ENCODE data around the gene ARHGAP19.
A peak's percentile ranks its signal among the peaks of the same experiment; 100 is the strongest.

Gene ARHGAP19

GRCh38 chr10:97228775-97229157, 63.7 kb downstream of the ARHGAP19 start:
- no peak for DNase-seq (ENCODE audit: low spot score)

- DNase-seq (ENCODE audit: low spot score), result no peak
These were observed 64.2 kb downstream of the ARHGAP19 start for GRCh38 chr10:97228130-97228774.

- DNase-seq (ENCODE audit: low spot score), result no peak
These were observed 66.0 kb downstream of the ARHGAP19 start for GRCh38 chr10:97226398-97226797.

GRCh38 chr10:97224483-97225435, 67.7 kb downstream of the ARHGAP19 start:
- DNase-seq (ENCODE audit: low spot score), result no peak

GRCh38 chr10:97222326-97222961, 70.0 kb downstream of the ARHGAP19 start:
- no peak for DNase-seq (ENCODE audit: low spot score)

- DNase-seq (ENCODE audit: low spot score), result no peak
These were observed 72.1 kb downstream of the ARHGAP19 start for GRCh38 chr10:97220355-97220754.

GRCh38 chr10:97217299-97217698, 75.1 kb downstream of the ARHGAP19 start:
- DNase-seq (ENCODE audit: low spot score), result no peak

- DNase-seq (ENCODE audit: low spot score), result no peak
These were observed 76.7 kb downstream of the ARHGAP19 start for GRCh38 chr10:97215619-97216260.

GRCh38 chr10:97213431-97213830, 79.0 kb downstream of the ARHGAP19 start:
- DNase-seq (ENCODE audit: low spot score), result no peak

GRCh38 chr10:97211229-97211628, 81.2 kb downstream of the ARHGAP19 start:
- no peak for DNase-seq (ENCODE audit: low spot score)

- DNase-seq (ENCODE audit: low spot score), result peak; percentile 76
These were observed 81.9 kb downstream of the ARHGAP19 start for GRCh38 chr10:97210543-97210960.

- DNase-seq (ENCODE audit: low spot score), result no peak
These were observed 84.6 kb downstream of the ARHGAP19 start for GRCh38 chr10:97207756-97208346.

GRCh38 chr10:97207131-97207530, 85.3 kb downstream of the ARHGAP19 start:
- no peak for DNase-seq (ENCODE audit: low spot score)

- DNase-seq (ENCODE audit: low spot score), result no peak
These were observed 87.4 kb downstream of the ARHGAP19 start for GRCh38 chr10:97204826-97205679.

GRCh38 chr10:97203220-97203619, 89.2 kb downstream of the ARHGAP19 start:
- no peak for DNase-seq (ENCODE audit: low spot score)

- DNase-seq (ENCODE audit: low spot score), result no peak
These were observed 91.8 kb downstream of the ARHGAP19 start for GRCh38 chr10:97200616-97201015.

GRCh38 chr10:97199152-97199551, 93.3 kb downstream of the ARHGAP19 start:
- no peak for DNase-seq (ENCODE audit: low spot score)

GRCh38 chr10:97197030-97197500, 95.4 kb downstream of the ARHGAP19 start:
- DNase-seq (ENCODE audit: low spot score), result no peak

- DNase-seq (ENCODE audit: low spot score), result peak; percentile 60
These were observed 96.0 kb downstream of the ARHGAP19 start for GRCh38 chr10:97196223-97197029.

GRCh38 chr10:97195706-97196222, 96.7 kb downstream of the ARHGAP19 start:
- no peak for DNase-seq (ENCODE audit: low spot score)

All from hematopoietic multipotent progenitor cell treated with erythropoietin and hydrocortisone succinate and interleukin-3 and kit ligand, for 15 days (in vitro differentiated cells).